ENCODE measurements around the gene TRPV4.

GRCh38 chr12:109818253-109818652 lies 14.9 kb downstream of the TRPV4 start:
- TF ChIP-seq CTCF (IDR thresholded peaks at IDR 0.05) (no peak), POLR2A (IDR thresholded peaks at IDR 0.05) (no peak)

Data from uterus (tissue), 2 donors.